Right renal pelvis (tissue), 4 donors: ENCODE measurements around the gene NUP210L. TPM values are rescaled to one million over a fixed set of nuclear protein-coding genes. Genes with fewer than 3 reads are reported as not detected.

Source experiments
- DNase-seq, 4 donors: peaks; one replicate each; pipeline ENCODE4 v3.0.0-alpha.2; 2013; ENCODE audit warnings: low read depth in 4 of 4, low spot score in 3 of 4, missing footprints in 1 of 4
- polyA plus RNA-seq, 4 donors: library from polyadenylated mRNA; unstranded; fragments of 120-200 nt; gene quantifications; one replicate each; pipeline ENCODE4 v1.2.1, GENCODE V29; 2013; ENCODE audit not compliant: insufficient read length in 4 of 4

Gene NUP210L
- polyA plus RNA-seq = under 1 TPM; 0.03 to 0.09 (median 0.05) TPM

GRCh38 chr1:154154534-154155191, at the start of gene NUP210L:
TSS of gene NUP210L (minus strand) at chr1:154155073.
- peak in 1 of 4 donors; percentile 12 for DNase-seq

GRCh38 chr1:154199563-154199879, 44.6 kb upstream of the NUP210L start:
- no peak for DNase-seq

- peak in 3 of 4 donors; percentile 39 to 59 (median 48) for DNase-seq
These were observed 44.1 kb upstream of the NUP210L start for GRCh38 chr1:154198756-154199562.

- no peak for DNase-seq
These were observed 38.9 kb upstream of the NUP210L start for GRCh38 chr1:154193821-154194220.

- DNase-seq = no peak
These were observed 37.6 kb upstream of the NUP210L start for GRCh38 chr1:154192476-154192875.

- no peak for DNase-seq
These were observed 37.2 kb upstream of the NUP210L start, which contains the start of gene TPM3 for GRCh38 chr1:154191990-154192461. TSS of gene TPM3 (minus strand) at chr1:154192100. CDS start at chr1:154192018, 82 bp downstream.

GRCh38 chr1:154190550-154190949, 35.7 kb upstream of the NUP210L start:
- DNase-seq = no peak

- no peak for DNase-seq
These were observed 32.1 kb upstream of the NUP210L start for GRCh38 chr1:154186852-154187501.

- DNase-seq = no peak
These were observed 31.3 kb upstream of the NUP210L start for GRCh38 chr1:154186177-154186576.

GRCh38 chr1:154183046-154183915, 28.4 kb upstream of the NUP210L start:
- DNase-seq = peak; percentile 88 to 90 (median 88)

- DNase-seq = peak in 1 of 4 donors; percentile 20
These were observed 27.6 kb upstream of the NUP210L start for GRCh38 chr1:154182344-154183045.

- no peak for DNase-seq
These were observed 27.1 kb upstream of the NUP210L start for GRCh38 chr1:154181944-154182343.

- no peak for DNase-seq
These were observed 25.2 kb upstream of the NUP210L start for GRCh38 chr1:154179946-154180687.

- no peak for DNase-seq
These were observed 24.3 kb upstream of the NUP210L start for GRCh38 chr1:154178911-154179811.

- no peak for DNase-seq
These were observed 23.1 kb upstream of the NUP210L start for GRCh38 chr1:154178013-154178412.

GRCh38 chr1:154176337-154176736, 21.5 kb upstream of the NUP210L start:
- DNase-seq = no peak

GRCh38 chr1:154174654-154175053, 19.8 kb upstream of the NUP210L start:
- DNase-seq = no peak

- DNase-seq = no peak
These were observed 17.0 kb upstream of the NUP210L start for GRCh38 chr1:154171880-154172279.
